DOHH2 (cell line): ENCODE data around the gene TMEM200B.

ENCODE experiments used
- H3F3A ChIP-seq: fragments of 200-600 bp; sonication (generic), shearing (Covaris generic); 2 replicates; pipeline ENCODE4 v1.6.0; 2016; ENCODE audit warnings: antibody characterized with exemption, mild to moderate bottlenecking; ENCODE audit not compliant: control insufficient read depth, insufficient read depth
- H3K27ac ChIP-seq: fragments of 200-600 bp; sonication (generic); 2 replicates; pipeline ENCODE4 v1.5.1; 2014; ENCODE audit warnings: low read depth, mild to moderate bottlenecking, low read length, moderate library complexity
- H3K27me3 ChIP-seq: fragments of 200-600 bp; sonication (generic); 2 replicates; pipeline ENCODE4 v1.6.1; 2014; ENCODE audit warnings: mild to moderate bottlenecking, low read length, mixed read lengths; ENCODE audit not compliant: control insufficient read depth
- H3K36me3 ChIP-seq: fragments of 200-600 bp; sonication (generic); 2 replicates; pipeline ENCODE4 v1.6.1; 2014; ENCODE audit warnings: mild to moderate bottlenecking, low read length, moderate library complexity, mixed read lengths; ENCODE audit not compliant: control insufficient read depth
- H3K4me1 ChIP-seq: fragments of 200-600 bp; sonication (generic); 2 replicates; pipeline ENCODE4 v1.6.1; 2014; ENCODE audit warnings: mild to moderate bottlenecking, low read length, mixed read lengths; ENCODE audit not compliant: control insufficient read depth
- H3K4me2 ChIP-seq: fragments of 200-600 bp; sonication (generic); 2 replicates; pipeline ENCODE4 v1.6.0; 2014; ENCODE audit warnings: mild to moderate bottlenecking, low read length, moderate library complexity
- H3K4me3 ChIP-seq: fragments of 200-600 bp; sonication (generic); 2 replicates; pipeline ENCODE4 v1.5.1; 2014; ENCODE audit warnings: mild to moderate bottlenecking, low read length, mixed read lengths
- H3K79me2 ChIP-seq: fragments of 200-600 bp; sonication (generic); 2 replicates; pipeline ENCODE4 v1.6.1; 2014; ENCODE audit warnings: mild to moderate bottlenecking, low read length, mixed read lengths; ENCODE audit not compliant: control insufficient read depth
- H3K9me2 ChIP-seq: fragments of 200-600 bp; sonication (generic); replicated peaks from 2 replicates; pipeline ENCODE4 v1.6.1; 2014; ENCODE audit warnings: mild to moderate bottlenecking, low read length, mixed read lengths; ENCODE audit not compliant: control insufficient read depth
- H3K9me3 ChIP-seq: fragments of 200-600 bp; sonication (generic); 2 replicates; pipeline ENCODE4 v1.6.1; 2014; ENCODE audit warnings: antibody characterized with exemption, low read length, mixed read lengths; ENCODE audit not compliant: control insufficient read depth, insufficient read depth
- H4K20me1 ChIP-seq: fragments of 200-600 bp; sonication (generic); 2 replicates; pipeline ENCODE4 v1.6.0; 2014; ENCODE audit warnings: low read depth, mild to moderate bottlenecking, antibody characterized with exemption, low read length, moderate library complexity; ENCODE audit not compliant: control insufficient read depth, insufficient read depth
- CTCF ChIP-seq: fragments of 200-600 bp; sonication (generic); IDR thresholded peaks from one replicate; pipeline ENCODE4 v1.5.1; 2014; ENCODE audit warnings: antibody characterized with exemption, mild to moderate bottlenecking, low read depth, low read length; ENCODE audit not compliant: poor library complexity, severe bottlenecking
- EZH2phosphoT487 ChIP-seq: fragments of 200-600 bp; sonication (generic); IDR thresholded peaks from 2 replicates; pipeline ENCODE4 v1.6.1; 2017; ENCODE audit warnings: borderline replicate concordance, mild to moderate bottlenecking, antibody characterized with exemption, low read length, moderate library complexity, mixed read lengths

TMEM200B gene

GRCh38 chr1:29166291-29166878 is 42.7 kb upstream of the TMEM200B start:
- peaks cover 22% of the 10 kb centered on the region for H4K20me1 ChIP-seq
- peaks cover 96% of the 10 kb centered on the region for H3K36me3 ChIP-seq
- no peak overlapping the region for H3K27ac ChIP-seq
- H3K27me3 ChIP-seq: no peaks in the 10 kb centered on the region
- peaks cover 10% of the 10 kb centered on the region for H3K4me1 ChIP-seq
- H3K79me2 ChIP-seq: peaks cover 99% of the 10 kb centered on the region
- H3K4me3 ChIP-seq: no peak overlapping the region
- no peaks in the 10 kb centered on the region for H3K9me3 ChIP-seq
- H3K4me2 ChIP-seq: no peak overlapping the region
- no peak for TF ChIP-seq CTCF
- TF ChIP-seq EZH2phosphoT487: no peak
- no peaks in the 10 kb centered on the region for H3K9me2 ChIP-seq
- H3F3A ChIP-seq: peaks cover 7% of the 10 kb centered on the region; the same call in 1 of the 2 replicates

DNA sequence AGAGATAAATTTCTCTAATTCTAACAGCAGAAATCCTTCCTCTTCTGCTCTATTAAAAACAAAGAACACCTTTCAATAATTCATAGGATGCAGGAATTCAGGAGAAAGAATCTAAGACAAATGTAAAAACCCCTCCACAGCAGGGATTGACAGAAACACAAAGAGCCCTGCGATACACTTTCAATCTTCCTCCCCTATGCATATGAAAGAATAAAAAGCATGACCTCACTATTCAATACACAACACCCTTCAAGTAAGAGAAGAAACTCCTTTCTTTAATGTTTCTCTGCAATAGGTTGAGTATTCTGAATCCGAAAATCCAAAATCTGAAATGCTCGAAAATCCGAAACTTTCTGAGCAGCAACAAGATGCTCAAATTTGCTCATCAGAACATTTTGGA is 40.9 kb upstream of the TMEM200B start:
- TF ChIP-seq EZH2phosphoT487: no peak
- TF ChIP-seq CTCF: no peak
- Histone ChIP-seq H3F3A (0 out of 2 replicates have a peak, but pooled peaks cover 5% of the 10 kb centered on the region), H3K27ac (no peak overlapping the region), H4K20me1 (peaks cover 16% of the 10 kb centered on the region), H3K9me2 (no peaks in the 10 kb centered on the region), H3K9me3 (no peaks in the 10 kb centered on the region), H3K36me3 (peaks cover 93% of the 10 kb centered on the region), H3K4me1 (no peaks in the 10 kb centered on the region), H3K4me2 (no peak overlapping the region), H3K79me2 (peaks cover 94% of the 10 kb centered on the region), H3K27me3 (no peaks in the 10 kb centered on the region), H3K4me3 (no peak overlapping the region)

GRCh38 chr1:29162476-29163138 is 38.9 kb upstream of the TMEM200B start:
- H3K79me2 ChIP-seq: peaks cover 82% of the 10 kb centered on the region
- H3K4me3 ChIP-seq: no peak overlapping the region
- no peaks in the 10 kb centered on the region for H3K9me2 ChIP-seq
- peaks cover 93% of the 10 kb centered on the region for H3K36me3 ChIP-seq
- H3K4me2 ChIP-seq: no peak overlapping the region
- H3K27me3 ChIP-seq: no peaks in the 10 kb centered on the region
- H4K20me1 ChIP-seq: peaks cover 5% of the 10 kb centered on the region
- no peaks in the 10 kb centered on the region for H3K4me1 ChIP-seq
- no peak overlapping the region for H3K27ac ChIP-seq
- TF ChIP-seq EZH2phosphoT487: no peak
- H3K9me3 ChIP-seq: no peaks in the 10 kb centered on the region
- 0 out of 2 replicates have a peak, but pooled peaks cover 5% of the 10 kb centered on the region for H3F3A ChIP-seq

DNA sequence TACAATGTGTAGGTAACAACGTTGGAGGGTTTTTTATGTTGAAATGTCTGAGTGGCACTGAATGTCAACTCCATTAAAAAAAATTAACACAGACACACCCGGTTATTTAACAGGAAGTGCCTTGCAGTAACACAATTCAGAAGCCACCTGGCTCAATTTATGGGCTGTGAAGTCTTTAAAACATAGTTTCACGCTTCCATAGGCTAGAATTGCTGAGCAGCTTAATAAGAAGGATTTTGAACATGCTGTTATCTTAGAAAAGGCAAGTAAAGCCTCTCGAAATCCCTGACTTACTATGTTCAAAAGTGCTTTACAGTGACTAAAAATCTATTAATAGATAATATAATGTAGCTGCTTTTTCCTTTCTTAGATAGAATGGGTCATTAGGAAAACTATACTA is 38.3 kb upstream of the TMEM200B start:
- peaks cover 5% of the 10 kb centered on the region for H4K20me1 ChIP-seq
- no peaks in the 10 kb centered on the region for H3K9me2 ChIP-seq
- peaks cover 82% of the 10 kb centered on the region for H3K79me2 ChIP-seq
- H3K4me1 ChIP-seq: no peaks in the 10 kb centered on the region
- H3K9me3 ChIP-seq: no peaks in the 10 kb centered on the region
- H3F3A ChIP-seq: 0 out of 2 replicates have a peak, but pooled peaks cover 5% of the 10 kb centered on the region
- no peak for TF ChIP-seq CTCF
- no peak for TF ChIP-seq EZH2phosphoT487
- no peak overlapping the region for H3K27ac ChIP-seq
- peaks cover 93% of the 10 kb centered on the region for H3K36me3 ChIP-seq
- H3K4me2 ChIP-seq: no peak overlapping the region
- H3K4me3 ChIP-seq: no peak overlapping the region
- H3K27me3 ChIP-seq: no peaks in the 10 kb centered on the region
